Spinal cord (tissue), 10 donors: ENCODE data around the gene ATP13A4. TPM values are rescaled to one million over a fixed set of nuclear protein-coding genes. Genes with fewer than 3 reads are reported as not detected.

Source experiments
- DNase-seq, 6 donors: peaks; one replicate each; pipeline versions ENCODE4 v3.0.0 to v3.0.0-alpha.2; 2013 to 2015; ENCODE audit warnings: low spot score in 6 of 6, low read depth in 4 of 6
- H3K27ac ChIP-seq: one replicate; pipeline ENCODE4 v1.5.1; 2013; ENCODE audit warnings: low read depth, low read length, control low read depth
- H3K27me3 ChIP-seq: one replicate; pipeline ENCODE4 v1.6.1; 2013; ENCODE audit warnings: low read length; ENCODE audit not compliant: control insufficient read depth, insufficient read depth
- H3K36me3 ChIP-seq: one replicate; pipeline ENCODE4 v1.6.1; 2013; ENCODE audit warnings: low read length; ENCODE audit not compliant: control insufficient read depth, insufficient read depth
- H3K4me1 ChIP-seq: one replicate; pipeline ENCODE4 v1.6.1; 2013; ENCODE audit warnings: low read length; ENCODE audit not compliant: control insufficient read depth, insufficient read depth
- H3K4me3 ChIP-seq: one replicate; pipeline ENCODE4 v1.5.1; 2013; ENCODE audit warnings: low read depth, low read length, control low read depth
- H3K9me3 ChIP-seq: one replicate; pipeline ENCODE4 v1.6.1; 2013; ENCODE audit warnings: low read length; ENCODE audit not compliant: control insufficient read depth, insufficient read depth
- WGBS: methylation state at CpG from one replicate; pipeline ENCODE4 v1.1.5; 2013; ENCODE audit warnings: missing lambda C conversion rate; ENCODE audit not compliant: insufficient coverage; 5-methylcytosine and 5-hydroxymethylcytosine counted together
- polyA plus RNA-seq, 2 donors: library from polyadenylated mRNA; unstranded; fragments of 120-200 nt; gene quantifications; one replicate each; pipeline ENCODE4 v1.2.1, GENCODE V29; 2013; ENCODE audit not compliant: insufficient read length in 2 of 2
- total RNA-seq, 2 donors: library from RNA; depleted of rRNA in 1 of 2; stranded (reverse); fragments of 120-200 nt in 1 of 2; fragments of >200 nt in 1 of 2; gene quantifications; one replicate each; pipeline versions ENCODE4 v1.2.3 to v1.2.4, GENCODE V29; 2013 to 2014
- donor health status: healthy.

Gene ATP13A4
- total and polyA plus RNA-seq, 4 donors = 26.4 to 53.4 (median 44.6) TPM

DNA sequence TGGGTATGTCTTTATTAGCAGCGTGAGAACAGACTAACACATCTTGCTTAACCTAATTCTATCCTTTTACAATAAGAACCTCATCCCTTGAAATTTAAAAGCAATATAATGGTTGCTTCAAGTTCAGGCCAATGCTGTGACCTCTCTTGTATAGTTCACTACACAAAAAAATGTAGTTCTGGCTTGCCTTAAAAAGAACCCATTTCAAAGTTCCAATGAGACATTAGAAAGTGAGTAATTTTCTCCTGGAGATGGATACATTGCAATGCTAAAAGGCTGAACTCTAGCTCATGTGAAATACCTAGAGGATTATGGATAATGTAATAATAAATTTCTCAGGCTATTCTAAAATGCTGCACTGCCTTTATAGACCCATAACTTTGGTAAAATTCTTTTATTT, 47.8 kb downstream of the ATP13A4 start:
- WGBS = no CpG with 5 or more reads among the region's 1 CpG
- H3K4me3 ChIP-seq = no peak overlapping the region
- no peaks in the 10 kb centered on the region for H3K4me1 ChIP-seq
- no peak overlapping the region for H3K27ac ChIP-seq
- DNase-seq = no peak
- no peaks in the 10 kb centered on the region for H3K36me3 ChIP-seq
- no peaks in the 10 kb centered on the region for H3K27me3 ChIP-seq
- no peaks in the 10 kb centered on the region for H3K9me3 ChIP-seq

DNA sequence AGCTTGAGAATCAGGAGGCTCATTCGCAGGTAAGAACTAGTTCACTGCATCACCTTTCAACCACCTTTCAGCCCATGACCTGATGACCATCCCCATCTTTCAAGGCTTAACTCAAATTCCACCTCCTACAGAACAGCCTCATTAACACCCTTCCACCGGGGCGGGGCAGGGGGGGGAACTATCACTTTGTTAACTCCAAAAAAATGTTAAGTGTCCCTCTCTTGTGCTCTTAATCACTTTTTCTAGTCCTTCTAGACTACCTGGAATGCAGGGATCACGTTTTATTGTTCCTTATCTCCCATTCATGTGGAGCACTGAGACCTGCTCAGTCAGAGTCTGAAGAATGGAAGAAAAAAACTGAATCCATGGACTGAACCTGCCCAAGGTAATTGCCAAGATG, 51.8 kb downstream of the ATP13A4 start:
- Histone ChIP-seq H3K4me1 (no peaks in the 10 kb centered on the region), H3K27ac (no peak overlapping the region), H3K4me3 (no peak overlapping the region), H3K27me3 (no peaks in the 10 kb centered on the region), H3K36me3 (no peaks in the 10 kb centered on the region), H3K9me3 (no peaks in the 10 kb centered on the region)
- no peak for DNase-seq
- WGBS = 90% methylated on average over 2 of the region's 4 CpGs

DNA sequence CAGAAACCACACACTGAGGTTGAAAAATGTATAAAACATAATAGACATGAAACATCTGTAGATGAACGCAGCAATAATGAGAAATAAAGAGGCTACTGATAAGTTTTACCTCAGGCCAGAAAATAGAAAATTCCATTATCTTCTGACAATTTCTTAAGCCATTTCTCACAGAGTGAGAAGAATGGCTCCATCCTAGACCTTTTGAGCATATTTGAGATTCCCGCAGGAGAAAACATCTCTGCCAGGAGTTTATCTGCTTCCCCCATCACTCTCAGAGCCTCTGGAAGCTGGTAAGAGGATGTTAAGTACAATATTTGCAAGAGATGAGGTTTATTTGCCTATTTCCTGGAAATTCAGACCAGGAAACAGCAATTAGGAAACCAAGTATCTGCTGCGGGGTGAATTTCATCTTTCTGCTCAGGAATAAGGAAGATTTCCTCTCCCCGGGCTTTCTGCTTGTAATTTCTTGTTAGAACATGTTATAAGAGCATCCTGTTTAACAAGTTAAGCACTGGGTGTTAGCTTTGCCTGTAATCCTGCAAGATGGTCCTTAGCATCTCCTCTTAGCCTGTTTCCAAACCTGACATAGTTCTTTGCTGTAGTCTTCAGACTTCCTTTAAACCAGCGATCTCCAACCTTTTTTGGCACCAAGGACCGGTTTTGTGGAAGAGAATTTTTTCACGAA, 54.8 kb downstream of the ATP13A4 start:
- 100% methylated on average over 3 of the region's 7 CpGs for WGBS
- H3K9me3 ChIP-seq = peaks cover 3% of the 10 kb centered on the region
- DNase-seq = no peak
- H3K27me3 ChIP-seq = no peaks in the 10 kb centered on the region
- no peak overlapping the region for H3K4me3 ChIP-seq
- H3K4me1 ChIP-seq = no peaks in the 10 kb centered on the region
- H3K36me3 ChIP-seq = no peaks in the 10 kb centered on the region
- H3K27ac ChIP-seq = no peak overlapping the region

DNA sequence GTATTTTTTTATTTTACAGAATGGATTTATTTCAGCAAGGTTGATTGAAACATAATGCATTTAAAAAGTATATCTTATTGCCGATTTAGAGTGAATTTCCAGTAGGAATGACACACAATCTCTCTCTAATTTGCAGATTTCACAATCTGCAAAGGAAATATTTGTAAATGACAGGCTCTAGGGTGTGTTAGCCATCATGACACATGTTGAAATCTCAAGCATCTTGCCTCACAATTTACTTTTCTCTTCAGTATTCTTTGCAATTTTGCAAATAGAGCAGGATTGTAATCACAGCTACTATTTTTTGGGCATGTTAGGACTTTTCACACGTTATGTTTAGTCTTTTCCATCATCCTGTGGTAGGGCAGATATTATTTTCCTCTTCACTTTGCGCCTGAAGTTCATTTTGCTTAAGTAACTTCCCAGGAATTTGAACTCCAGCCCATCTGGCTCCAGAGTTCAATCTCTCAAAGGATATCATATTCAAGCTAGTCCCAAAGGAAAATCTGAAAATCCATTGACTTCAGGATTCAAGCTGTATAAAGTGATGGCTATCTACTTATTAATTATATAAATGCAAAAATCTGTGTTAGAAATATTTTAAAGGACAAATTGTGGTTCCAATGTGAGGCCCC, 55.4 kb downstream of the ATP13A4 start:
- H3K4me1 ChIP-seq = no peaks in the 10 kb centered on the region
- no CpG with 5 or more reads among the region's 3 CpGs for WGBS

DNA sequence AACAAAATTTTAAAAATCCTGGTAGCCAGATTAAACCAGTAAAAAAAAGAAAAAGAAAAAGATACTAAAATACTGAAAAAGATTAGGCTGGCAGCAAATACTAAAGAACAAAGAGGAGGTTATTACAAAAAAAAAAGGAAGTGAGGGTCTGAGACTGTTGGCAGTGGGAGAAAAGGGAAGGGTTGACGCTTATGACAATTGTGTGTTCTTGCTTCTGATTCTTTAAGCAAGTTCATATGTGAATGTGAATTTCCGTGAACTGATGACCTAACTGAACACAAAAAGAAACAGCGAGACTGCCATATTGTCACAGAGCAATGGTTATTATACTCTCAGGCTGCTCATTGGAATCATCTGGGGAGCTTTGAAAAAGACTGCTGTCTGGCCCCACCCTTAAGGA, 56.5 kb downstream of the ATP13A4 start:
- no peaks in the 10 kb centered on the region for H3K27me3 ChIP-seq
- H3K4me3 ChIP-seq = no peak overlapping the region
- H3K36me3 ChIP-seq = no peaks in the 10 kb centered on the region
- H3K9me3 ChIP-seq = peaks cover 3% of the 10 kb centered on the region
- H3K4me1 ChIP-seq = no peaks in the 10 kb centered on the region
- no peak for DNase-seq
- 71% methylated on average over 2 of the region's 3 CpGs for WGBS
- H3K27ac ChIP-seq = no peak overlapping the region

More for the DNA sequence above, 55.4 kb downstream of the ATP13A4 start:
- Histone ChIP-seq H3K27me3 (no peaks in the 10 kb centered on the region), H3K36me3 (no peaks in the 10 kb centered on the region), H3K9me3 (peaks cover 3% of the 10 kb centered on the region), H3K4me3 (no peak overlapping the region), H3K27ac (no peak overlapping the region)
- DNase-seq = no peak

DNA sequence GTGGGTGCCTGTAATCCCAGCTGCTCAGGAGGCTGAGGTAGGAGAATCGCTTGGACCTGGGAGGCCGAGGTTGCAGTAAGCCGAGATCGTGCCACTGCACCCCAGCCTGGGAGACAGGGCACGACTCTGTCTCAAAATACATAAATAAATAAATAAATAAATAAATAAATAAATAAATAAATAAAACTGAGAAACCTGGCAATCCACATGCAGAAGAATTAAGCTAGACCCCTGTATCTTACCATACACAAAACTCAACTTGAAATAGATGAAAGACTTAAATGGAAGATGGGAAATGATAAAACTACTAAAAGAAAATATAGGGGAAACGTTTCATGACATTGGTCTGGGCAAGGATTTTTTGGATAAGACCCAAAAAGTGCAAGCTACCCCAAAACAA, 58.0 kb downstream of the ATP13A4 start:
- no CpG with 5 or more reads among the region's 6 CpGs for WGBS

DNA sequence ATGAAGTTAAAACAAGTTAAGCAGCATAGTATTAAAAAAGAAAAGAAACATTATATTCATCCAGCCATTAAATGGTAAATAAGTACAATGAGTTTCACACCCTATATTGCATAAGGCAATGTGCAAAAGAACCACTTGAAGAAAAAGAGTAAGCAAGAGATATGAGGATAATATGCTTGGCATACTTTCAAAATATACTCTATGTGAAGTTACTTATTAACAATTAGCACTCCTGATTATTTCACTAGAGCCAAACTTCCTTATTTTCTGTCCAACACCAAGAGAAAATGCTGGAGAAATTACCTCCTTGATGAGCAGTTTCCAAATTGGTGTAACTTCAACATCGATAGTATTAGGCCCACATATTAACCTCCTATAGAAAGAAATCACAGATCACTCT, 63.7 kb downstream of the ATP13A4 start:
- Histone ChIP-seq H3K27ac (no peak overlapping the region), H3K36me3 (no peaks in the 10 kb centered on the region), H3K27me3 (no peaks in the 10 kb centered on the region), H3K4me3 (no peak overlapping the region), H3K4me1 (no peaks in the 10 kb centered on the region), H3K9me3 (no peaks in the 10 kb centered on the region)
- DNase-seq = no peak
- 83% methylated on average over 1 of the region's 1 CpG for WGBS

More for the DNA sequence above, 58.0 kb downstream of the ATP13A4 start:
- Histone ChIP-seq H3K9me3 (peaks cover 3% of the 10 kb centered on the region), H3K4me1 (no peaks in the 10 kb centered on the region), H3K4me3 (no peak overlapping the region), H3K27me3 (no peaks in the 10 kb centered on the region), H3K27ac (no peak overlapping the region), H3K36me3 (no peaks in the 10 kb centered on the region)
- no peak for DNase-seq

DNA sequence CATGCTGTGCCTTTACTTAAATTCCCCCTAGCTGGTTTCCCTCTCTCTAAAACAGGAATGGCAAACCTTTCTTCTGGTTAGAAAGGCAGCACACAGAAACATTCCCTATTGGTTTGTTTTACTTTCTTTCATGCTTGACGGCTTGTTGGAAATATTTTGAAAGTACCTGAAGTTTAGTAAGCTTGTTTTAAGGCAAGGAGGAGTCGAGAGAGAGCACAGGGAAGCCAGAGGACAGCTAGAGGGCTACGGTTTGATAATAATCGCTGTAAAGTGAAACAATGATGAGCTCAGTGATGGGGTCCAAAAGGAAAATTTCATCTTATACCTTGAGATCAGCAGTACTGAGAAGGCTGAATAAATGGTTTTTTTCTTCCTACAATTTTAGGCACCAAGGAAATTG, 64.1 kb downstream of the ATP13A4 start:
- WGBS = 74% methylated on average over 2 of the region's 4 CpGs
- no peaks in the 10 kb centered on the region for H3K36me3 ChIP-seq
- no peaks in the 10 kb centered on the region for H3K9me3 ChIP-seq
- H3K4me1 ChIP-seq = no peaks in the 10 kb centered on the region
- no peaks in the 10 kb centered on the region for H3K27me3 ChIP-seq
- H3K4me3 ChIP-seq = no peak overlapping the region
- DNase-seq = no peak
- H3K27ac ChIP-seq = no peak overlapping the region

DNA sequence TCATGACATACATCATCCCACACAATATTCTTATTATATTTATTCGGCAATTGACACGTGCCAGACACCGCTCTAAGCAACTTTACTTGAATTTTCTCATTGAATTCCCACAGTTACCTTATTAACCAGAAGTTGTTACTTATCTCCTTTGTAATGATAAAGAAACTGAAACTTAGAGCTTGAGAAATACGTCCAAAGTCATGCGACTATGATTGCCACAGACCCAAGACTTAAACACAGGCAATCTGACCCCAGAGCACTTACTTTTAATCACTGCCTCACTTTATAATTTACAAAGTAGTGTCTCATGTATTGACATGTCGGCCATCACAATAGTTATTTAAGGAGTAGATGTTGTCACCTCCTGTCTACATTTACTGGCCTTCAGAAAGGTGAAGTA, 64.7 kb downstream of the ATP13A4 start:
- H3K27ac ChIP-seq = no peak overlapping the region
- H3K27me3 ChIP-seq = no peaks in the 10 kb centered on the region
- no peaks in the 10 kb centered on the region for H3K36me3 ChIP-seq
- no peaks in the 10 kb centered on the region for H3K9me3 ChIP-seq
- H3K4me1 ChIP-seq = no peaks in the 10 kb centered on the region
- H3K4me3 ChIP-seq = no peak overlapping the region
- no CpG with 5 or more reads among the region's 6 CpGs for WGBS
- no peak for DNase-seq

DNA sequence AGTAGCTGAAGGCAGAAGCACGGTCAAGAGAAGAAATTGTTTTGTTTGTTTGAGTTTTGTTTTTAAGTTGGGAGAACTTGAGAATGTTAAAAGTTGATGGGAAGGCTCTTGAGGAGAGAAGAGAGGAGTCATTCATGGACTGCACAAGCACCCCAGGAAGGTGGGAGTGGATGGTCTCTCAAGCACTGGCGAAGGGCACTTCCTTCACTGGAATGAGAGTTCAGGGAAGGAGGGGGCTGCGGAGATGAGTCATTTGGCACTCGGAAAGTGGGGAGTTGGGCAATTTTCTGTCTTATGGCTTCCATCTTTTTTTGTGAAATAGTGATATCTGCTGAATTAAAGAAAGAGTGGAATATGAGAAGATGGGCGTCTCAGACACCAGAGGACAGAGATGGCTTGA, 66.0 kb downstream of the ATP13A4 start:
- Histone ChIP-seq H3K4me3 (no peak overlapping the region), H3K9me3 (no peaks in the 10 kb centered on the region), H3K4me1 (no peaks in the 10 kb centered on the region), H3K27me3 (no peaks in the 10 kb centered on the region), H3K36me3 (no peaks in the 10 kb centered on the region), H3K27ac (no peak overlapping the region)
- no peak for DNase-seq
- WGBS = 92% methylated on average over 4 of the region's 5 CpGs
